Stromal cell of bone marrow (primary cell): Measurements from ENCODE around the gene MBD3L4.
"Not testable (repeated sequence)": the region's sequence is repeated elsewhere in the genome, so short reads cannot be mapped to it uniquely, and the experiment has no call there.

Source experiments
- DNase-seq: peaks from one replicate; pipeline ENCODE4 v3.0.0-alpha.2; 2012; ENCODE audit warnings: low read depth

Gene MBD3L4

GRCh38 chr19:7049021-7049420, 9.0 kb upstream of the MBD3L4 start, which contains the start of gene MBD3L2:
Gene MBD3L2, plus strand, starts transcription at chr19:7049321. Its CDS starts 53 bp downstream, at chr19:7049374.
- DNase-seq: not testable (repeated sequence)

- DNase-seq: not testable (repeated sequence)
Measured at GRCh38 chr19:7041563-7041962, 1.6 kb upstream of the MBD3L4 start.

- not testable (repeated sequence) for DNase-seq
Measured at GRCh38 chr19:7030278-7030677, 9.7 kb downstream of the MBD3L4 start, which contains the start of gene MBD3L5. Gene MBD3L5, plus strand, starts transcription at chr19:7030578. Its CDS starts 34 bp downstream, at chr19:7030612.

- DNase-seq: not testable (repeated sequence)
Measured at GRCh38 chr19:7028790-7029189, 11.2 kb downstream of the MBD3L4 start.

- not testable (repeated sequence) for DNase-seq
Measured at GRCh38 chr19:7021331-7021730, 18.6 kb downstream of the MBD3L4 start, which contains the start of gene MBD3L2B. Gene MBD3L2B, minus strand, starts transcription at chr19:7021431. Its CDS starts 34 bp downstream, at chr19:7021397.

- DNase-seq: no peak
Measured at GRCh38 chr19:7018828-7019227, 21.2 kb downstream of the MBD3L4 start.

GRCh38 chr19:7013678-7014077, 26.3 kb downstream of the MBD3L4 start:
- no peak for DNase-seq

- no peak for DNase-seq
Measured at GRCh38 chr19:7010722-7011593, 29.0 kb downstream of the MBD3L4 start.

- DNase-seq: no peak
Measured at GRCh38 chr19:7007859-7008258, 32.1 kb downstream of the MBD3L4 start.

GRCh38 chr19:7006135-7006704, 33.8 kb downstream of the MBD3L4 start:
- no peak for DNase-seq

- no peak for DNase-seq
Measured at GRCh38 chr19:7004313-7004931, 35.6 kb downstream of the MBD3L4 start.

- DNase-seq: no peak
Measured at GRCh38 chr19:7000816-7001215, 39.2 kb downstream of the MBD3L4 start.

GRCh38 chr19:7000333-7000732, 39.6 kb downstream of the MBD3L4 start:
- DNase-seq: no peak

- no peak for DNase-seq
Measured at GRCh38 chr19:6999933-7000332, 40.0 kb downstream of the MBD3L4 start.

GRCh38 chr19:6997679-6998445, 42.1 kb downstream of the MBD3L4 start:
- DNase-seq: no peak

- no peak for DNase-seq
Measured at GRCh38 chr19:6996810-6997209, 43.2 kb downstream of the MBD3L4 start.

GRCh38 chr19:6995054-6995453, 44.9 kb downstream of the MBD3L4 start:
- DNase-seq: no peak

- DNase-seq: no peak
Measured at GRCh38 chr19:6988257-6988656, 51.7 kb downstream of the MBD3L4 start.

GRCh38 chr19:6987850-6988249, 52.1 kb downstream of the MBD3L4 start:
- no peak for DNase-seq
